Aorta (tissue), 5 donors: ENCODE data around the gene SLC18A2. TPM values are rescaled to one million over a fixed set of nuclear protein-coding genes. Genes with fewer than 3 reads are reported as not detected.

Source experiments
- ATAC-seq: fragments of 200-7000 bp; cut with Tn5 transposase; one replicate; pipeline ENCODE4 v1.9.1; 2022; ENCODE audit warnings: moderate library complexity; ENCODE audit not compliant: low FRiP score
- DNase-seq, 2 donors: peaks; one replicate each; pipeline ENCODE4 v3.0.0-alpha.2; 2020
- H3K27ac ChIP-seq, 2 donors: one replicate each; pipeline ENCODE4 v1.5.1; 2013; ENCODE audit warnings: low read length in 2 of 2, mild to moderate bottlenecking in 2 of 2, moderate library complexity in 2 of 2, control low read depth in 1 of 2, inconsistent platforms in 1 of 2, low read depth in 1 of 2
- H3K27me3 ChIP-seq, 2 donors: one replicate each; pipeline ENCODE4 v1.6.1; 2013; ENCODE audit warnings: control low read depth in 1 of 2, low read length in 1 of 2, mild to moderate bottlenecking in 1 of 2, moderate library complexity in 1 of 2; ENCODE audit not compliant: insufficient read depth in 2 of 2, control insufficient read depth in 1 of 2
- H3K36me3 ChIP-seq, 2 donors: one replicate each; pipeline ENCODE4 v1.6.1; 2013; ENCODE audit warnings: control low read depth in 1 of 2, low read length in 1 of 2, mild to moderate bottlenecking in 1 of 2; ENCODE audit not compliant: insufficient read depth in 2 of 2, control insufficient read depth in 1 of 2
- H3K4me1 ChIP-seq, 2 donors: one replicate each; pipeline ENCODE4 v1.6.1; 2013; ENCODE audit warnings: low read length in 2 of 2, control low read depth in 1 of 2, mild to moderate bottlenecking in 1 of 2, moderate library complexity in 1 of 2; ENCODE audit not compliant: insufficient read depth in 2 of 2, control insufficient read depth in 1 of 2
- H3K4me3 ChIP-seq, 2 donors: one replicate each; pipeline ENCODE4 v1.5.1; 2013; ENCODE audit warnings: low read length in 2 of 2, control low read depth in 1 of 2, mild to moderate bottlenecking in 1 of 2
- H3K9me3 ChIP-seq: one replicate; pipeline ENCODE4 v1.6.1; 2013; ENCODE audit warnings: mild to moderate bottlenecking, low read length; ENCODE audit not compliant: control insufficient read depth
- WGBS, 2 donors: extraction: QIAGEN DNeasy Blood & Tissue Kit; methylation state at CpG; one replicate each; pipeline ENCODE4 v1.1.7; 2013; 5-methylcytosine and 5-hydroxymethylcytosine counted together
- intact Hi-C, 2 donors: fragments of 100-400 bp; cut with DNase I; formaldehyde crosslinking; loops; one replicate each; pipeline versions ENCODE4 v1.14.2 to v1.15.0; 2022
- polyA plus RNA-seq, 2 donors: library from polyadenylated mRNA; stranded (reverse); fragments of 200-250 nt; gene quantifications; one replicate each; pipeline ENCODE4 v1.2.3, GENCODE V29; 2013
- total RNA-seq, 2 donors: library from RNA; stranded (reverse); fragmentation: NEBNext Ultra II Directional; extraction: Animal tissue kit (Norgen Biotek cat#: 25700); gene quantifications; one replicate each; pipeline ENCODE4 v1.2.1, GENCODE V29; 2021
- donor health status: healthy with polysubstance abuse.
- donor health status: Bipolar disorder and iron deficiency.
- donor health status: DM: no; HTN: no; CAD: no.
- donor health status: DM: no; HTN: no; CAD: no.
- donor health status: DM: yes; HTN: yes; CAD: no.

SLC18A2 gene
- total and polyA plus RNA-seq, 4 donors: 0.08 to 2.8 (median 0.32) TPM

DNA sequence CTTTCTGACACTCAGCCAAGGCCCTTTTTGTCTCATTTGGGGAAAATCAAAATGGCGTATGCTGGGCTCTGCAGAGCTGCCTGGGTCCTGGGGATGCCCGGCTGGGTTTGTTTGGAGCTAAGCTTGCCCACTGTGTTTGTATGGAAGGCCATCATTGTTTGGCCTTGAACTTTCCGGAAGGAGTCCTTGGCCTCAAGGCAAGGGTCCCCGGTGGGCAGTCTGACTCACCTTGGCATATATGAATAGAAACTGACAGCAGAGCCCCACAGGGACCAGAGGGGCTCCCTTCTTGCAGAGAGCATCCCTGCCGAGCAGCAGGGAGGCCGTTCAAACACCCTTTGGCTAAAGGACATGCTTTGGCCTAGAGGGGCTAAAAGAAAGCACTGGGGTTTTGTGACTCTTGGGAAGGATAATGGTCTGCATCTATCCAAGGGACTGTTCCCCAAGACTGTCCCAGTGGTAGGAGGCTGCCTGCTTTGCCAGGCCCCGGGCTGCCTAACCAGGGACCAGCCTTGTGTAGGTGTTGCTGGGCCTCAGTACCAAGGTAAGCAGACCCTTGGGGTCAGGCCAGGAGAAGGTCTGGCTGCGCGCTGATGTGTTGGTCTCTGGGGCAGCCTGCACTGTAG, 15.0 kb downstream of the SLC18A2 start:
- Histone ChIP-seq H3K36me3 (no peaks in the 10 kb centered on the region), H3K4me1 (no peaks in the 10 kb centered on the region), H3K9me3 (peaks cover 2% of the 10 kb centered on the region), H3K27me3 (no peaks in the 10 kb centered on the region), H3K4me3 (no peak overlapping the region), H3K27ac (no peak overlapping the region)
- no peak for ATAC-seq
- 90% methylated on average over 9 of the region's 9 CpGs for WGBS, 2 donors
- DNase-seq: peak in 1 of 2 donors; percentile 33
- intact Hi-C loops: no loop called here

DNA sequence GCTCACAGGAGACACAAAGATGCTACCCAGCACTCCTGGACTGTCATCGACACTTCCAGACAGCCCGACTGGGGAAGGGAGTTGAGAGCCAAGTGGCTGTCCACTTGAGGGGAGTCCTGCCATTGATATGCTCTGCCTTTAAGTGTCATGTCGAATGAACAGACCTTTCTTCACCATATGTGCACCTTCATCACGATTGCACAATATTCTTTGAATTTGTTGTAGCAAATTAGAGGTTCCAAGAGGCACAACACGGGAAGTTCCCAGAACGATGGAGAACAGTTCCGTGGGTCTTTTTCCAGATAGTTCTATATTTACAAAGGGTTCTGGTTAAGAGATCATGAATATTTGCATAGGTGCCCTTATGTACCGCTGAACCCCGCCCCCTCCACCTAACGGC, 16.0 kb downstream of the SLC18A2 start:
- DNase-seq: no peak
- intact Hi-C loops: no loop called here
- Histone ChIP-seq H3K4me3 (no peak overlapping the region), H3K27me3 (no peaks in the 10 kb centered on the region), H3K9me3 (peaks cover 2% of the 10 kb centered on the region), H3K4me1 (no peaks in the 10 kb centered on the region), H3K27ac (no peak overlapping the region), H3K36me3 (no peaks in the 10 kb centered on the region)
- ATAC-seq: no peak
- WGBS, 2 donors: 74 to 77% methylated on average over 10 of the region's 10 CpGs

DNA sequence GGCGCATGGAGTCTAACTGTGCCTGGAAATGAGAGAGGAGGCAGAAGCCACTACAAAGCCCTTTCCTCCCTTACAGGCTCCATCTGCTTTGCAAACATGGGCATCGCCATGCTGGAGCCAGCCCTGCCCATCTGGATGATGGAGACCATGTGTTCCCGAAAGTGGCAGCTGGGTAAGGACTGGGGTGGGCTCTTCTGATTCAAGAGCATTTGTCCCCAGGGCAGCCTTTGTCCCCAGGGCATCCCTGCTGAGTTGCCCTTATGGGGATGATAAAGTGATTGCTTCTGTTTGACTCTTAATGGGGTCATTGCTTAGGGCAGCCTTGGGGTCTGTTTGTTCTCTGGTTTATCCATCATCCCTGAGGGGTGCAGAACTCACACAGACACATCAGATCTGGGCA, 16.8 kb downstream of the SLC18A2 start:
- WGBS, 2 donors: 22 to 29% methylated on average over 3 of the region's 3 CpGs
- intact Hi-C loops: no loop called here
- Histone ChIP-seq H3K4me1 (no peaks in the 10 kb centered on the region), H3K27me3 (no peaks in the 10 kb centered on the region), H3K27ac (no peak overlapping the region), H3K36me3 (no peaks in the 10 kb centered on the region), H3K9me3 (peaks cover 2% of the 10 kb centered on the region), H3K4me3 (no peak overlapping the region)
- DNase-seq: peak in 1 of 2 donors; percentile 36
- no peak for ATAC-seq

DNA sequence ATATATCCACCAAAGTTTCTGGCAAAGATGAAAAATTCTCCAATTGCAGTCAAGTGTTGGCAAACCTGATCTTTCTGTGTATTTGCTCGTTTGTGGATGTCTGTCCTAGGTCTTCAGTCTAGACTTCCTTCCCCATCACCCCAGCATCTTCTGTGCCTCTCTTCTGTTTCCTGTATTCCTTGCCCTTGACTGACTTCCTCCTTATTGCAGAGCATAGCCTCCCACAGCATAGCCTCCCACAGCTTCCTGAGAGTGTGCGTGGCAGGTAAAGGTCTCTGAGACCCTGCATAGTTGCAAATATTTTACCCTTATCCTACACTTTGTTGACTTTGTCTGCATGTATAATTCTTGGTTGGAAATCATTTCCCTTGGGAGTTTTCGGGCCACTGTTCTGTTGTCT, 18.4 kb downstream of the SLC18A2 start:
- intact Hi-C loops: no loop called here
- no peaks in the 10 kb centered on the region for H3K36me3 ChIP-seq
- no peak overlapping the region for H3K4me3 ChIP-seq
- no peaks in the 10 kb centered on the region for H3K4me1 ChIP-seq
- DNase-seq (no peak), ATAC-seq (no peak)
- peaks cover 2% of the 10 kb centered on the region for H3K9me3 ChIP-seq
- H3K27ac ChIP-seq: no peak overlapping the region
- H3K27me3 ChIP-seq: no peaks in the 10 kb centered on the region
- 45 to 48% methylated on average over 3 of the region's 3 CpGs for WGBS, 2 donors

DNA sequence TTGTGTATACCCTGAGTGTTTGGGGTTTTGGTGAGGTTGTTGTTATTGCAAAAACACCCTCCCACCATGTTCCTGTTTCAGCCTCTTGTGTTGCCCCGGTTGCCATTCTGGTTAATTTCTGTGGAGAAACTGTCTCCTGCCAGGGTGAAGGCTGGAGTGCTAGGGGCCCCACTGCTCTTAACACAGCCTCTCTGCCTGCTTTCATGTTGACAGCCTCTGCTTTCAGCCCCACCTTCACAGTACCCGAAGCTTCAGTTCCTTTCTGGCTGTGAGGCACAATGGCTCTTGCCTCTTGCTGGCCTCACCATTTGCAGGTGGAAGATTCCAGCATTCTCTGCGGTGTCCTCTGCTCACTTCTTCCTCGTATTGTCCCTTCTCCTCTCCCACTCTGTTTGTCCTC, 19.2 kb downstream of the SLC18A2 start:
- WGBS, 2 donors: 32 to 53% methylated on average over 4 of the region's 4 CpGs
- H3K36me3 ChIP-seq: no peaks in the 10 kb centered on the region
- H3K27ac ChIP-seq: no peak overlapping the region
- no peaks in the 10 kb centered on the region for H3K27me3 ChIP-seq
- no peak for ATAC-seq
- peaks cover 2% of the 10 kb centered on the region for H3K9me3 ChIP-seq
- no peaks in the 10 kb centered on the region for H3K4me1 ChIP-seq
- intact Hi-C loops: no loop called here
- peak in 1 of 2 donors; percentile 14 for DNase-seq
- H3K4me3 ChIP-seq: no peak overlapping the region

DNA sequence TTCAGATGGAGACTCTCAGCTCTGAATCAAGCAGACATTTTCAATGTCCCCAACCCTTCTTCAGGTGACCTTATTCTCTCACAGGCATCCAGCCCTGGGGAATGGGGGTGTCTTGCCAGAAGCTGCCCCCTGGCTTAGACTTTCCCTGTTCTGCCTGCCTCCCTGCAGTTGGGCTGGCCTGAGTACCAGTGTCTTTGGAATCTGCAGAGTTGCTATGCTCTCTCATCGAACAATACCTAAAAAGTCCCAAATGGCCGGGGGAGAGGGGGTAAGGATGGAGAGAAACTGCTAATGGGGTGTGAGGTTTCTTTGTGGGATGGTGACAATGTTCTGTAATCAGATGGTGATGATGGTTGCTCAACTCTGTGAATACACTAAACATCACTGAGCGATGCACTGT, 20.6 kb downstream of the SLC18A2 start:
- H3K27ac ChIP-seq: no peak overlapping the region
- DNase-seq (peak in 1 of 2 donors; percentile 15), ATAC-seq (no peak)
- peaks cover 2% of the 10 kb centered on the region for H3K9me3 ChIP-seq
- 80 to 83% methylated on average over 3 of the region's 3 CpGs for WGBS, 2 donors
- no peaks in the 10 kb centered on the region for H3K4me1 ChIP-seq
- H3K36me3 ChIP-seq: no peaks in the 10 kb centered on the region
- no peak overlapping the region for H3K4me3 ChIP-seq
- H3K27me3 ChIP-seq: no peaks in the 10 kb centered on the region
- intact Hi-C loops: no loop called here

DNA sequence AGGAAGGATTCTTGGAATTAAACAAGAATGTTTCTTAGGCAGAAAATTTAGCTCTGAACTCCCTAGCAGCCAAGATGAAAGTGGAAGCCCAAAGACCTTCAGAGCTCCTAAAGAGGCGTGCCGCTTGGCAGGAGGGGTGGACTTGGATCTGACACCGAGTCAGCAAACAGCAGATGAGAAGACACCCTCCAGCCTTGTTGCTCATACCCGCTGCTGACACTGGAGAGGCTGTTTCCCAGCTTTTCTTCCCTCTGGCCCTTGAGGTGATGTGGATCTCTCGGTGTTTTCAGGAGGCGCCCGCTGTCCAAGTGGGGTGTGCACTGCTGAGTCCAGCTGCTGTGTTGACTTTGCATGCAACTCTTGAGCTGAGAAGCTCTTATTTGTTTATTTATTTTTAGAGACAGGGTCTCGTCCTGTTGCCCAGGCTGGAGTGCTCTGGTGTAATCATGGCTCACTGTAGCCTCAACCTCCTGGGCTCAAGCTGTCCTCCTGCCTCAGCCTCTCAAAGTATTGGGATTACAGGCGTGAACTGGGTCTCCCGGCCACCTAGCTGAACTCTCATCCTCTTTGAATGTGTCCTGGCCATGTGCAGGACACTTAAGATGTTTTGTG, 21.5 kb downstream of the SLC18A2 start:
- ATAC-seq: no peak
- Histone ChIP-seq H3K4me1 (no peaks in the 10 kb centered on the region), H3K36me3 (no peaks in the 10 kb centered on the region), H3K27ac (no peak overlapping the region), H3K4me3 (no peak overlapping the region), H3K27me3 (no peaks in the 10 kb centered on the region), H3K9me3 (peaks cover 2% of the 10 kb centered on the region)
- intact Hi-C loops: no loop called here
- 77 to 81% methylated on average over 10 of the region's 10 CpGs for whole genome bisulfite sequencing, 2 donors
- DNase-seq: peak in 1 of 2 donors; percentile 44

DNA sequence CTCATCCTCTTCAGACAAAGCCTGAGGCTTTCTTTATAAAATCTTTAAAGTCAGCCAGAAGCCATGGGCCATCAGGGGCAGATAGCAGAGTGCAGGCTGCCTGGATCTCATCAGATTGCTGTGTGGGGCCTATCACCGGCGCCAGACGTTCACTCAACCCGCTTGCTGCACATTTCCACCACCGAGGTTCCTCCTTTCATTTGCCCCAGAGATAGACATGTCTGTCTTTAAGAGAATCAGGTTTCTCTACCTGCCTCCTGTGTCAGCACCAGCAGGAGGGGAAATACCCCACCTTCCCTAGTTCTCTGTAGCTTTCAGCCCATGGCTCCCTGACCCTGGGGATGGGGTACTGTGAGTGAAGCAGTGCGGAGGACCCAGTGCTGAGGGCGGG, 22.0 kb downstream of the SLC18A2 start:
- no peaks in the 10 kb centered on the region for H3K4me1 ChIP-seq
- no peak overlapping the region for H3K4me3 ChIP-seq
- H3K9me3 ChIP-seq: no peaks in the 10 kb centered on the region
- no peaks in the 10 kb centered on the region for H3K27me3 ChIP-seq
- ATAC-seq (no peak), DNase-seq (peak in 1 of 2 donors; percentile 37)
- intact Hi-C loops: no loop called here
- 87 to 90% methylated on average over 7 of the region's 7 CpGs for WGBS, 2 donors
- no peaks in the 10 kb centered on the region for H3K36me3 ChIP-seq
- H3K27ac ChIP-seq: no peak overlapping the region

DNA sequence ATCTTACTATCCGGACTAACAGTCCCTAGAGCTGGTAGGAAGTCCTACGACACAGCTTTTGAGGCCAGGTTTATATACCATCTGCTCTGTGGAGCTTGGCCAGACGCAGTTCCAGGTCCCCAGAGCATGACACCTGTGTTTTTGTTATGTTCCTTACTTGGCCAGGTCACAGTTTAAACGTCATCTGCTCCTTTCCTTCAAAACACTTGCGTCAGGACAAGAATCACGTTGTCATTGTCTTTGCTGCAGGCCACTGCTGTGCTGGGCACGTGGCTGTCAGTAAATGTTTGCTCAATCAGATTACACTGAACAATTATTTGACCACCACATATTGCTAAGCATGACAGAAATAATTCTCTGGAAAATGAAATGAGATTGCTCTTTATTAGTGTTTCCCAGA, 23.9 kb downstream of the SLC18A2 start:
- Histone ChIP-seq H3K4me3 (no peak overlapping the region), H3K36me3 (no peaks in the 10 kb centered on the region), H3K4me1 (no peaks in the 10 kb centered on the region), H3K9me3 (no peaks in the 10 kb centered on the region), H3K27me3 (no peaks in the 10 kb centered on the region), H3K27ac (no peak overlapping the region)
- WGBS, 2 donors: 64 to 69% methylated on average over 7 of the region's 7 CpGs
- ATAC-seq: no peak
- no peak for DNase-seq
- intact Hi-C loops: no loop called here
